H9 (cell line): ENCODE measurements around the gene FABP7. TPM values are rescaled to one million over a fixed set of nuclear protein-coding genes. Genes with fewer than 3 reads are reported as not detected.

Source experiments
- DNase-seq: peaks from one replicate; pipeline ENCODE4 v3.0.0-alpha.2; 2017
- H2AFZ ChIP-seq: one replicate; pipeline ENCODE4 v1.6.1; 2013; ENCODE audit warnings: mild to moderate bottlenecking, low read length, control low read depth, moderate library complexity
- H2AK5ac ChIP-seq: 2 replicates; pipeline ENCODE4 v1.6.1; 2013; ENCODE audit warnings: low read length, control low read depth, mixed read lengths; ENCODE audit not compliant: insufficient read length
- H2BK120ac ChIP-seq: one replicate; pipeline ENCODE4 v1.6.1; 2013; ENCODE audit warnings: low read depth, mild to moderate bottlenecking, low read length, control low read depth, inconsistent platforms; ENCODE audit not compliant: poor library complexity, severe bottlenecking
- H2BK12ac ChIP-seq: 2 replicates; pipeline ENCODE4 v1.6.1; 2013; ENCODE audit warnings: low read length, control low read depth, mixed read lengths, low read depth; ENCODE audit not compliant: insufficient read length
- H2BK15ac ChIP-seq: 2 replicates; pipeline ENCODE4 v1.6.1; 2013; ENCODE audit warnings: low read depth, low read length, control low read depth
- H2BK20ac ChIP-seq: one replicate; pipeline ENCODE4 v1.6.1; 2013; ENCODE audit warnings: low read depth, mild to moderate bottlenecking, low read length, control low read depth, inconsistent platforms; ENCODE audit not compliant: poor library complexity, severe bottlenecking
- H2BK5ac ChIP-seq: 2 replicates; pipeline ENCODE4 v1.6.1; 2013; ENCODE audit warnings: low read length, control low read depth, mixed read lengths; ENCODE audit not compliant: insufficient read length
- H3K14ac ChIP-seq: 2 replicates; pipeline ENCODE4 v1.6.1; 2013; ENCODE audit warnings: low read length, control low read depth; ENCODE audit not compliant: insufficient read depth
- H3K18ac ChIP-seq: 2 replicates; pipeline ENCODE4 v1.6.1; 2013; ENCODE audit warnings: low read depth, mild to moderate bottlenecking, mixed read lengths, low read length, control low read depth; ENCODE audit not compliant: insufficient read length
- H3K23ac ChIP-seq: 2 replicates; pipeline ENCODE4 v1.6.1; 2013; ENCODE audit warnings: low read length, control low read depth, mixed read lengths, low read depth; ENCODE audit not compliant: insufficient read length
- H3K23me2 ChIP-seq: 2 replicates; pipeline ENCODE4 v1.6.1; 2013; ENCODE audit warnings: low read depth, mild to moderate bottlenecking, mixed read lengths, low read length, control low read depth; ENCODE audit not compliant: insufficient read length, poor library complexity, severe bottlenecking
- H3K27ac ChIP-seq: 2 replicates; pipeline ENCODE4 v1.5.1; 2013; ENCODE audit warnings: low read length, control low read depth, mixed read lengths, low read depth; ENCODE audit not compliant: insufficient read length
- H3K27me3 ChIP-seq: 2 replicates; pipeline ENCODE4 v1.6.1; 2013; ENCODE audit warnings: low read length, control low read depth, inconsistent platforms; ENCODE audit not compliant: insufficient read depth
- H3K4ac ChIP-seq: 2 replicates; pipeline ENCODE4 v1.6.1; 2013; ENCODE audit warnings: low read depth, mild to moderate bottlenecking, control low read depth, inconsistent platforms, low read length, moderate library complexity
- H3K4me1 ChIP-seq: 2 replicates; pipeline ENCODE4 v1.6.1; 2013; ENCODE audit warnings: low read length, control low read depth, inconsistent platforms; ENCODE audit not compliant: insufficient read depth
- H3K4me2 ChIP-seq: 2 replicates; pipeline ENCODE4 v1.6.1; 2013; ENCODE audit warnings: low read length, control low read depth, mixed read lengths; ENCODE audit not compliant: insufficient read length, insufficient read depth
- H3K56ac ChIP-seq: 2 replicates; pipeline ENCODE4 v1.6.1; 2013; ENCODE audit warnings: low read depth, mild to moderate bottlenecking, mixed read lengths, low read length, control low read depth; ENCODE audit not compliant: insufficient read length
- H3K79me1 ChIP-seq: 2 replicates; pipeline ENCODE4 v1.6.1; 2013; ENCODE audit warnings: low read depth, mild to moderate bottlenecking, moderate library complexity, low read length, control low read depth, inconsistent platforms; ENCODE audit not compliant: insufficient read depth, poor library complexity, severe bottlenecking
- H3K79me2 ChIP-seq: 2 replicates; pipeline ENCODE4 v1.6.1; 2013; ENCODE audit warnings: low read length, control low read depth, inconsistent platforms; ENCODE audit not compliant: insufficient read depth
- H3K9ac ChIP-seq: 2 replicates; pipeline ENCODE4 v1.6.1; 2013; ENCODE audit warnings: low read length, control low read depth, mixed read lengths; ENCODE audit not compliant: insufficient read length; ENCODE audit errors: extremely low read depth
- H3K9me3 ChIP-seq: one replicate; pipeline ENCODE4 v1.6.1; 2013; ENCODE audit warnings: low read depth, low read length, inconsistent platforms; ENCODE audit not compliant: control insufficient read depth
- H3T11ph ChIP-seq: one replicate; pipeline ENCODE4 v1.6.1; 2013; ENCODE audit warnings: mild to moderate bottlenecking, low read length, control low read depth, inconsistent platforms
- H4K20me1 ChIP-seq: one replicate; pipeline ENCODE4 v1.6.1; 2013; ENCODE audit not compliant: control insufficient read depth, insufficient read length, insufficient read depth
- H4K5ac ChIP-seq: 2 replicates; pipeline ENCODE4 v1.6.1; 2013; ENCODE audit warnings: low read depth, mild to moderate bottlenecking, mixed read lengths, low read length, control low read depth; ENCODE audit not compliant: insufficient read length
- H4K8ac ChIP-seq: replicated peaks from 2 replicates; pipeline ENCODE4 v1.6.1; 2013; ENCODE audit warnings: low read length, control low read depth, mixed read lengths, low read depth; ENCODE audit not compliant: insufficient read length
- H4K91ac ChIP-seq: 2 replicates; pipeline ENCODE4 v1.6.1; 2013; ENCODE audit warnings: low read depth, mild to moderate bottlenecking, moderate library complexity, mixed read lengths, low read length, control low read depth; ENCODE audit not compliant: insufficient read length
- H3K27ac Mint-ChIP-seq, 3 experiments: 2 replicates in 2 of 3; 3 replicates in 1 of 3; pipeline ENCODE4 v1.8.0; 2020 to 2021; ENCODE audit warnings: mixed read lengths in 3 of 3, mild to moderate bottlenecking in 1 of 3, moderate library complexity in 1 of 3
- H3K27me3 Mint-ChIP-seq: 2 replicates; pipeline ENCODE4 v1.8.0; 2021; ENCODE audit warnings: low read depth, mild to moderate bottlenecking, moderate library complexity, mixed read lengths
- H3K36me3 Mint-ChIP-seq, 3 experiments: 2 replicates in 2 of 3; 3 replicates in 1 of 3; pipeline ENCODE4 v1.8.0; 2020 to 2021; ENCODE audit warnings: low read depth in 3 of 3, mixed read lengths in 3 of 3; ENCODE audit not compliant: insufficient read depth in 1 of 3
- H3K4me1 Mint-ChIP-seq, 2 experiments: 2 replicates each; pipeline ENCODE4 v1.8.0; 2020; ENCODE audit warnings: mixed read lengths in 2 of 2
- H3K4me3 Mint-ChIP-seq, 2 experiments: 2 replicates in 1 of 2; 3 replicates in 1 of 2; pipeline ENCODE4 v1.8.0; 2020 to 2021; ENCODE audit warnings: mild to moderate bottlenecking in 2 of 2, mixed read lengths in 2 of 2, moderate library complexity in 1 of 2
- H3K9me3 Mint-ChIP-seq, 2 experiments: 2 replicates in 1 of 2; 3 replicates in 1 of 2; pipeline ENCODE4 v1.8.0; 2020; ENCODE audit warnings: mild to moderate bottlenecking in 2 of 2, mixed read lengths in 2 of 2, moderate library complexity in 1 of 2
- CTCF ChIP-seq: fragments of 200-600 bp; sonication (generic); conservative IDR thresholded peaks from 3 replicates; pipeline ENCODE4 v1.8.0; 2021; ENCODE audit warnings: antibody characterized with exemption, mild to moderate bottlenecking
- WGBS: extraction: QIAGEN DNeasy Blood & Tissue Kit; methylation state at CpG from one replicate; pipeline ENCODE4 v1.1.7; 2013; ENCODE audit warnings: missing lambda C conversion rate, low lambda C conversion rate, mixed read lengths; ENCODE audit not compliant: insufficient read length; ENCODE audit errors: extremely low coverage; 5-methylcytosine and 5-hydroxymethylcytosine counted together
- total RNA-seq: library from RNA; stranded (reverse); gene quantifications from 2 replicates; pipeline ENCODE4 v1.2.1, GENCODE V29; 2021

Gene FABP7
- total RNA-seq, 1 experiment from 2014 or later: 3.9 TPM

DNA sequence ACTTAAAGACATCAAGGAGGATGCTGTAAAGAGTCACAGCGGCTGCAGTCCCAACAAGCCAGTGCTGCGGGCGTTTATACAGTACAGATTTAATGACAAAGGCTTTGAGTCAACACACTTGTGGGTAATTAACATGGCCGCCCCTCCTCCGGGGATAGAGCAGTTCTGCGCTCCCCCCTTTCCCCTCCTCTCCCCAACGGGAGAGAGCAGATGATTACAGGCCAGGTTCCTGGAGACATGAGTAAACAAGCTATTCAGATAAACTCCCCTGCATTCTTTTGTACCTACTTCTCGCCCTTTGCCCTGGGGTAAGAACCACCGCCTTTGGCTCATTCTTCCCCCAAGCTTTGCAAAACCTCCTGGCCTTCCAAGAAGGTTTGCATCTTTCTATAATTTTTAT, 23.6 kb upstream of the FABP7 start:
- no CpG with 5 or more reads among the region's 9 CpGs for WGBS
- no peak for TF ChIP-seq CTCF
- Histone ChIP-seq H3K79me2 (no peaks in the 10 kb centered on the region), H3K9ac (no peak overlapping the region), H3K27me3 (peaks cover 3% of the 10 kb centered on the region; the same call in 1 of the 2 replicates), H4K91ac (no peak overlapping the region), H3K4ac (no peak overlapping the region), H2AFZ (no peak overlapping the region), H3K23ac (no peak overlapping the region), H4K20me1 (no peaks in the 10 kb centered on the region), H3K18ac (no peak overlapping the region), H2BK15ac (no peak overlapping the region), H3K27ac (no peak overlapping the region), H3K4me1 (peaks cover 4% of the 10 kb centered on the region; the same call in 1 of the 2 replicates), H3K79me1 (no peaks in the 10 kb centered on the region), H4K8ac (no peak overlapping the region), H2BK120ac (no peak overlapping the region), H2AK5ac (no peak overlapping the region), H3T11ph (no peak overlapping the region), H3K4me2 (no peak overlapping the region), H3K56ac (no peak overlapping the region), H2BK12ac (no peak overlapping the region), H3K9me3 (no peaks in the 10 kb centered on the region), H2BK5ac (no peak overlapping the region), H3K14ac (no peak overlapping the region), H3K23me2 (no peaks in the 10 kb centered on the region), H4K5ac (no peak overlapping the region), H2BK20ac (no peak overlapping the region)
- Mint-ChIP-seq H3K9me3 (peaks cover 0 to 3% of the 10 kb centered on the region in 2 experiments; a peak in 1 of 5 replicates), H3K36me3 (peaks cover 0 to 1% (median 0%) of the 10 kb centered on the region in 3 experiments; a peak in 1 of 7 replicates), H3K27me3 (peaks cover 12% of the 10 kb centered on the region), H3K4me3 (no peak overlapping the region), H3K27ac (no peak overlapping the region), H3K4me1 (peaks cover 29 to 38% of the 10 kb centered on the region in 2 experiments)
- peak; percentile 69 for DNase-seq
